NCI-H1436 (cell line): ENCODE data around the gene ASPG.

Experiments used
- DNase-seq: peaks from one replicate; lab custom pipeline; 2025; lab: John Stamatoyannopoulos, UW

Gene ASPG

DNA sequence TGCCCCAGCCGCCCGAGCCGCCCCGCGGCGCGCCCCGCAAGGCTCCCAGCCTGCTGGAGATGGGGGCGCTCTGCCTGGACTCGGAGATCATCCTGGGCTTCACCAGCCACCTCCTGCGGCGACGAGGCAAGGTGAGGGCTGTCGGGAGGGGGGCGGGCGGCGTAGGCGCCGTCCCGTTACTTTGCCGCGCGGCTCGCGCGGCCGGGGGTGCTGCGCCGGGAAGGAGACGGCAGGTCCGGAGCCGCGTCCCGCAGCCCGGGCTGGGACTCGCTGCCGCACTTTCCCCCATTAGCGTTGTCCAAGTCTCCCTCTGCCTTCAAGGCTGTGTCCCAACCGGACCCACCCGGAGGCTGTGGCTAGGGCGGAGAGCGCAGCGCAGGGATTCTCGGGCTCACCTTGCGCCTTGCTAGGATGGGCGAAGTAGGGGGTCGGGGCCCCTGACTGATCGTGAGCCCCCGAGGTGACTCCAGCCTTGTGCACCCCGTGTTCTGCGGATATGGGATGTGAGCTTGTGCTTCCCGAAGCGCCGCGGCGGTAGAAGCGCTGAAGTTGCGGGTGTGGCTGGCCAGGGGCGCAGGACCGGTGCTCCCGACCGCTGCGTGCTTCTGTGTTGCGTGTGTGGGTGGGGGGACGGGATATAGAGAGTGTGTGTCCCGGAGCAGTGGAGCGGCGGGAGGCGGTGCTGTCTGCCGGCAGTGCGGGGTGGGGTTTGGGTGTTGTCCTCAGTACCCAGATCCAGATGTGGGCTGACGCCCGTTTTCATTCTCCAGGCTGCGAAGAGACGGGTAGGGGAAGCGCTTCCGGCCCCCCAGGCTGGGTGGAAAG, 51.2 kb downstream of the ASPG start:
- no peak for DNase-seq

- no peak for DNase-seq
These were observed 52.0 kb downstream of the ASPG start for GRCh38 chr14:104137297-104138097.

- DNase-seq, result no peak
These were observed 52.7 kb downstream of the ASPG start, which contains the start of gene KIF26A for GRCh38 chr14:104138098-104138717. Gene KIF26A (plus strand): TSS chr14:104138587. CDS start chr14:104138723, 136 bp downstream.

GRCh38 chr14:104138718-104139459, 53.4 kb downstream of the ASPG start:
- no peak for DNase-seq

- DNase-seq, result no peak
These were observed 54.1 kb downstream of the ASPG start for GRCh38 chr14:104139460-104140212.

DNA sequence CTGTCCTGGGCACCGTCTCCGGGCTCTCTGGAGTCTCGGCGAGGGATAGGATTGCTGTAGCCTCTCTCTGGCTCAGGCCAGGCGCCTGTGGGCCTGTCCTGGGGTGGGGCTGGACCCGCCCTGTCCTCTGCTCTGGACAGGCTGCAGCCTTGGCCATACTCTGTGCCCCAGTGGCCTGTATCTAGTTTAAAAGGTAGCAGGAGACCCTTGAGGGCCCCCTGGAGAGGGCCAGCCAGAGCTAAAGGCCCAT, 54.6 kb downstream of the ASPG start:
- DNase-seq, result no peak

DNA sequence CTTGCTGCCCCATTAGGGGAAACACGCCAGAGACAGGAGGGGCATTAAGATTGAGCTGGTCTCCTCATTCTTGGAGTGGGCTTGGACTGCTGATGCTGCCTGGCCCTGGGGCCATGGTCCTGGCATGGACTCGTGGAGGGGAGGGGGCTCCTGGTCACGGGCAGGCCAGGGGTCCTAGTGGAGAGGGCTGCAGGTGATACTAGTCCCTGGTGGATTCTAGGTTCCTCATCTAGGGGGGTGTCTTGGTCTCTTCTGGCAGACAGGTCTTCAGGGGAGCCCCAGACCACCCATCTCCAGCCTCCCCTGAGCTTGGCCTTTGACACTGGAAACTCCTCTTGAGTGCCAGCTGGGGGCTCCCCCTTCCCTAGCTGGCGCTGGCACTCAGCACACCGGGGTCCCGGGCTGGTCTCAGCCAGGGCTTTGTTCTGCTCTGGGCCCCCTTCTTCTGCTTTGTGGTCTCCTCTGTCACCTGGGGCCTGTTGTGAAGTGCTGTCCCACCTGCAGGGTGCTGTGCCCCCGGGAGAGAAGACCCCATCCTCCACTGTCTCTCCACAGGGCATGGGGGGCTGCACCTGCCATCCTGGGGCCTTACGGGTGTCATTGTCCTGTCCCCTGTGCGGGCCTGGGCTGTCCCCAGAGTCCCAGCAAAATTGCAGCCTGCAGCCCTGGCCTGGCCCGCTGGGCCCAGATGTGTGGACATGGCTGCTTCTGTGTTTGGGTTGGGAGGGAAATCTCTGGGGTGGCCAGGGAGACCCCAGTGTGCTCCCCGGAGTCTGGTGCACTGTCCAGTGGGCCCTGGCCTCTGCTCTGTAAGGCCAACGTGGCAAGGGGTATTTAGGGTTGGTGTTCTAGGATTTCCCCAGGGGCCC, 55.2 kb downstream of the ASPG start:
- no peak for DNase-seq

GRCh38 chr14:104141621-104142091, 56.2 kb downstream of the ASPG start:
- DNase-seq, result no peak

DNA sequence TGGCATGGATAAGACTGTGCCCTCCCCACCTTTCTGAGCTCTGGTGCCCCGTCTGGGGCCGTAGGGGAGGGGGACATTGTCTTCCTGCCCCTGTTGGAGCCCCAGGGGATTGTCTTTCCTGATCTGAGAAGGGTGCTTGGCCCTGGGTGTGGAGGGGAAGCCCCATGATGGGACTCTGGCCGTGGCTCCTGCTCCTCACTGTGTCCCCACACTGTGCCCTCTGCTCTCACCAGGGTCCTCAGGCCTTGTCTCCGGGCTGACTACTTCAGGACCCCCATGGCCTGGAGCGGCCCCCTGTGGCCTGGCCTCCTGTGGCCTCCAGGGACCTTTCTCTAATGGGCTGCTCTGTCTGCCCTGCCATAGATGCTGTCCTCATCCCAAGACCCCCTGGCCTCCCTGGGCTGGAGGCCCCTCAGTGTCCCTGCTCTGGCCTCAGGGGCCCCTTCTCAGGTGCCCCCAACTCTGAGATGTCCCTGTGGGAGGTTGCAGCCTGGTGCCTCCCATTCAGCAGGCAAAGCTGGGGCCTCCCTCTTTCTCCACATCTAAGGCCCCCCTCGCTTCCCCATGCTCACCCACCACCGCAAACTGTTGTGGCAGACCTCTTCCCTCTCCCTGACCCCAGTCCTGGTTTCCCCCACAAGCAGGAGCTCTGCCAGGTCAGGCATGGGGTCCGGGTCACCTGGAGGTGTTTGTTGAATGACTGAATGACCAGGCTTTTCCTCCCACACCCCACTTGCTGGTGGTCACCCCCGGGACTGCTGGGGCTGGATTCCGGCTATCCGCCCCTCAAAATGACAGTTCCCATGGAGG, 56.8 kb downstream of the ASPG start:
- DNase-seq, result no peak

GRCh38 chr14:104142946-104143470, 57.5 kb downstream of the ASPG start:
- no peak for DNase-seq

GRCh38 chr14:104143521-104144452, 58.3 kb downstream of the ASPG start:
- no peak for DNase-seq

GRCh38 chr14:104144453-104144790, 58.9 kb downstream of the ASPG start:
- no peak for DNase-seq

DNA sequence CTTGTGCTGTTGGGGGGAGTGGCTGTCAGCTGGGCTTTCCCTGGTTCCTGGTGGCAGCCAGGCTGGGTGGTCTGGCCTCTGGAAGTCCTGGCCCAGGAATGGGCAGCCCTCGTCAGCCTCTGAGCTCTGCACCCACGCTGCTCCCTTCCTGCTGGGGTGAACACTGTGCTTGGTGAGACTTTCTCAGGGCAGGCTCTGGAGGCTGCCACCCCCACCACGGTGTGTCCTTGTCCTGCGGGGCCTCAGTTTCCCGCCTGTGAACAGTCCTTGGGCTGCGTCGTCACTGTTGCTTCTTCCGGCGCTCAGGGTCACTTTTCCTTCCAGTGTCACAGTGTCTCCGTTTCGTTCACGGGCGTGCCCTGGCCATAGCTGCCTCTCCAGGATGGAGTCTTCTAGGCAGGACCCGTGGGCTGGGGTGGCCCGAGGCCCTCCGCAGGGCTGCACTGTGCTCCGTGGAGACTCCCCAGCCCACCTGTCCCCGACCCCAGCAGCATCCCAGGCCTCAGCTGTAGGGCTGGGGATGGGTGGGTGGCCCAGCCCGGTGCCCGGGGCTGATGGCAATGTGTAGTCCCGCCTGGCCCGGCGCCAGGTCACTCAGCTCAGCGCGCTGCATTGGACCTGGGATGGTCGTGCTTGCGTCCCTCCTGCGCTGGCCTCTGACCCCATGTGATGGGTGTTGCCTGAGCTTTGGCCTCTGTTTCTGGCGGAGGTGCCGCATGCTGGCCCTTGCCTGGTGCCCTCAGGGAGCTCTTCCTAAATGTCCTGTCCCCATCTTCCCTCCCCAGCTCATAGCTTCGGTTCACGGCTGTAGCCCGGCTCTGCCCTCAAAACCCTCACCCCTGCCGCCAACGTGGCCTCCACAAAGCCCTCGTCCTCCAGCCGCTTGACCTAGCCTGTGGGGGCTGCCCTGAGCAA, 59.7 kb downstream of the ASPG start:
- no peak for DNase-seq

GRCh38 chr14:104145826-104146601, 60.5 kb downstream of the ASPG start:
- DNase-seq, result no peak

DNA sequence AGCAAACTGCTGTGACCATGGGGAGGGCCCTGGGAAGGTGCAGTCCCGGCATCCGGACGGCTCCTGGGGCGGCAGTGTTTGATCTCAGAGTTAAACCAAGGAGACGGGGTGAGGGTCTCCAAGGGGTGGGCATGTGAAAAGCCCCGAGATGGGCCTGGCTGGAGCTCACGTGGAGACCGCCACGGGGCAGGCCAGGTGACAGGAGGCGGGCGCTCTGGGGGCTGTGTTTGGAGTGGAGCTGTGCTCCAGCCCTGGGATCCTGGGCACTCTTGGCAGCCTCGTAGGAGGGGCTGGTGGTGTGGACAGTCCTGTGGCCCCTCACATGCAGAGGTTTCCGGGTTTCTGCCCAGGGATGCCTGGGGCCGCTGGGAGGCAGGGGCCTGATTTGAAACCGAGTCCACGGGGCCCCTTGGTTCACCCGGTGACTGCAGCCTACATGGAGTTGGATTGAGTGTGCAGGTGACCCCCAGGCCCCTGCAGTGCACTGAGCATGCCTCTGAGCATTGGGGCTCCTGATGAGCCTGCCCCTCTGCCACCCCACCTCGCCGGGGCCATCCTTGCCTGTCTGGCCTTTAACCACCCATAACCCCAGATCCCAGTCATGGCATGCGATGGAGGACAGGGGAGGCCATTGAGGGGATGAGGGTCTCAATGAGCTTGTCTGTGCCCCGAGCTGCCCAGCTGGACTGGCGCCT, 61.3 kb downstream of the ASPG start:
- no peak for DNase-seq
